CD4-positive, alpha-beta memory T cell (primary cell): Measurements from ENCODE around the gene CYB5D1. TPM values are rescaled to one million over a fixed set of nuclear protein-coding genes. Genes with fewer than 3 reads are reported as not detected.

Experiments
- CTCF ChIA-PET: fragments of 350-600 bp; sonication (Branson Sonifier 250); formaldehyde crosslinking; loops from one replicate; lab custom pipeline; 2021; ENCODE audit warnings: inconsistent platforms; ENCODE audit not compliant: partially characterized antibody; lab: Charles Lee
- POLR2A ChIA-PET: fragments of 350-600 bp; sonication (Branson Sonifier 250); formaldehyde crosslinking; loops from one replicate; lab custom pipeline; 2021; ENCODE audit not compliant: partially characterized antibody; lab: Charles Lee
- DNase-seq, 5 donors: peaks; one replicate each; pipeline versions ENCODE4 v3.0.0 to v3.0.0-alpha.2; 2020 to 2022; ENCODE audit warnings: mixed read lengths in 1 of 5
- H3K27ac ChIP-seq: one replicate; pipeline ENCODE4 v1.7.0; 2013; ENCODE audit warnings: low read depth, low read length
- H3K27me3 ChIP-seq: 2 replicates; pipeline ENCODE4 v1.7.0; 2013; ENCODE audit warnings: mild to moderate bottlenecking, low read length, moderate library complexity; ENCODE audit not compliant: insufficient read depth
- H3K36me3 ChIP-seq: 2 replicates; pipeline ENCODE4 v1.7.0; 2013; ENCODE audit warnings: mild to moderate bottlenecking, low read length, moderate library complexity; ENCODE audit not compliant: insufficient read depth
- H3K4me1 ChIP-seq: 2 replicates; pipeline ENCODE4 v1.7.0; 2013; ENCODE audit warnings: mild to moderate bottlenecking, low read length, moderate library complexity; ENCODE audit not compliant: insufficient read depth
- H3K4me3 ChIP-seq, 2 donors: one replicate each; pipeline ENCODE4 v1.7.0; 2013; ENCODE audit warnings: low read length in 2 of 2, mild to moderate bottlenecking in 1 of 2
- H3K9me3 ChIP-seq, 2 donors: one replicate each; pipeline ENCODE4 v1.7.0; 2013; ENCODE audit warnings: low read length in 2 of 2, control low read depth in 1 of 2; ENCODE audit not compliant: control insufficient read depth in 1 of 2
- H3K27ac Mint-ChIP-seq, 7 donors: one replicate each; pipeline ENCODE4 v1.8.0; 2020 to 2021; ENCODE audit warnings: mixed read lengths in 7 of 7, mild to moderate bottlenecking in 6 of 7, inconsistent platforms in 3 of 7, moderate library complexity in 3 of 7
- H3K27me3 Mint-ChIP-seq, 2 donors: one replicate each; pipeline ENCODE4 v1.8.0; 2020 to 2021; ENCODE audit warnings: mixed read lengths in 2 of 2
- H3K36me3 Mint-ChIP-seq, 2 donors: one replicate each; pipeline ENCODE4 v1.8.0; 2020 to 2021; ENCODE audit warnings: mixed read lengths in 2 of 2, inconsistent platforms in 1 of 2, mild to moderate bottlenecking in 1 of 2
- H3K4me1 Mint-ChIP-seq, 4 donors: one replicate each; pipeline ENCODE4 v1.8.0; 2020 to 2021; ENCODE audit warnings: mixed read lengths in 4 of 4, mild to moderate bottlenecking in 1 of 4
- H3K4me3 Mint-ChIP-seq, 8 donors: one replicate each; pipeline ENCODE4 v1.8.0; 2020 to 2021; ENCODE audit warnings: mixed read lengths in 8 of 8, mild to moderate bottlenecking in 7 of 8, moderate library complexity in 6 of 8, inconsistent platforms in 3 of 8
- H3K9me3 Mint-ChIP-seq, 8 donors: one replicate each; pipeline ENCODE4 v1.8.0; 2020 to 2021; ENCODE audit warnings: mixed read lengths in 8 of 8, mild to moderate bottlenecking in 5 of 8, inconsistent platforms in 3 of 8, moderate library complexity in 1 of 8
- intact Hi-C: fragments of 100-400 bp; cut with micrococcal nuclease; formaldehyde crosslinking; loops from one replicate; pipeline ENCODE4 v1.15.1; 2023
- polyA plus RNA-seq, 2 donors: library from polyadenylated mRNA; unstranded; fragments of 300-500 nt; fragmentation: Illumina TruSeq; gene quantifications; one replicate each; pipeline ENCODE4 v1.2.3, GENCODE V29; 2021
- total RNA-seq, 2 experiments: library from RNA; stranded (reverse); gene quantifications; one replicate each; pipeline ENCODE4 v1.2.3, GENCODE V29; 2021

Gene CYB5D1
- total and polyA plus RNA-seq, 4 experiments from 2014 or later = 5.1 to 11.4 (median 6.9) TPM

- H3K27me3 Mint-ChIP-seq = no peaks in the 10 kb centered on the region
- H3K36me3 ChIP-seq = peaks cover 56% of the 10 kb centered on the region
- peaks cover 0 to 1% (median 0%) of the 10 kb centered on the region in 8 donors for H3K9me3 Mint-ChIP-seq
- CTCF ChIA-PET = interaction anchor here (1.0 to 10.8 kb wide), 6 partner anchors 24 to 146 kb away, joined by 3 to 219 read pairs (median 14); no protein-coding TSS in a partner anchor
- H3K27me3 ChIP-seq = no peaks in the 10 kb centered on the region
- no peak overlapping the region for H3K4me3 Mint-ChIP-seq
- DNase-seq = no peak
- H3K4me3 ChIP-seq = no peak overlapping the region
- intact Hi-C loops = no loop called here
- peaks cover 12 to 21% (median 14%) of the 10 kb centered on the region in 4 donors for H3K4me1 Mint-ChIP-seq
- peaks cover 15% of the 10 kb centered on the region for H3K4me1 ChIP-seq
- peak overlapping the region in 4 of 7 donors; percentile 52 to 75 (median 60) for H3K27ac Mint-ChIP-seq
- no peak overlapping the region for H3K27ac ChIP-seq
- H3K9me3 ChIP-seq = no peaks in the 10 kb centered on the region
- H3K36me3 Mint-ChIP-seq = peaks cover 44 to 64% of the 10 kb centered on the region in 2 donors
- POLR2A ChIA-PET = interaction anchor here (6.9 kb wide), 1 partner anchor 77 kb away, joined by 87 read pairs; no protein-coding TSS in a partner anchor
Measured at GRCh38 chr17:7911116-7911515, 53.3 kb downstream of the CYB5D1 start.

Other genes starting within 250 kb of the CYB5D1 start
- gene FXR2, start 243.1 kb upstream of the CYB5D1 start, total RNA-seq = 10 to 100 TPM; 44.1 to 46.6 TPM
- 10 to 100 TPM in 1 of 2 donors, 1 to 10 TPM in 1; 9.2 to 18.6 TPM for gene FXR2, start 243.1 kb upstream of the CYB5D1 start, polyA plus RNA-seq
- 10 to 100 TPM; 65.8 to 76.9 TPM for gene SAT2, start 230.2 kb upstream of the CYB5D1 start, total RNA-seq
- 10 to 100 TPM; 27.0 to 50.8 TPM for gene SAT2, start 230.2 kb upstream of the CYB5D1 start, polyA plus RNA-seq
- not detected for gene SHBG, start 227.9 kb upstream of the CYB5D1 start, total RNA-seq
- not detected for gene SHBG, start 227.9 kb upstream of the CYB5D1 start, polyA plus RNA-seq
- under 1 TPM; 0.22 to 0.52 TPM for gene ATP1B2, start 207.1 kb upstream of the CYB5D1 start, total RNA-seq
- gene ATP1B2, start 207.1 kb upstream of the CYB5D1 start, polyA plus RNA-seq = not detected
- 10 to 100 TPM; 89.1 to 97.4 TPM for gene TP53, start 170.5 kb upstream of the CYB5D1 start, total RNA-seq
- 10 to 100 TPM; 15.9 to 35.3 TPM for gene TP53, start 170.5 kb upstream of the CYB5D1 start, polyA plus RNA-seq
- gene WRAP53, start 169.5 kb upstream of the CYB5D1 start, total RNA-seq = 10 to 100 TPM; 11.9 to 12.5 TPM
- gene WRAP53, start 169.5 kb upstream of the CYB5D1 start, polyA plus RNA-seq = 10 to 100 TPM in 1 of 2 donors, 1 to 10 TPM in 1; 9.8 to 13.1 TPM
- under 1 TPM; 0.09 to 0.11 TPM for gene EFNB3, start 152.8 kb upstream of the CYB5D1 start, total RNA-seq
- not detected for gene EFNB3, start 152.8 kb upstream of the CYB5D1 start, polyA plus RNA-seq
- gene DNAH2, start 140.3 kb upstream of the CYB5D1 start, total RNA-seq = not detected
- gene DNAH2, start 140.3 kb upstream of the CYB5D1 start, polyA plus RNA-seq = not detected
- gene KDM6B, start 23.8 kb upstream of the CYB5D1 start, total RNA-seq = 100 to 1,000 TPM; 119 to 129 TPM
- gene KDM6B, start 23.8 kb upstream of the CYB5D1 start, polyA plus RNA-seq = 1 to 10 TPM in 1 of 2 donors, not detected in 1; 1.7 TPM
- gene TMEM88, start 2.9 kb upstream of the CYB5D1 start, total RNA-seq = 1 to 10 TPM; 6.2 to 7.9 TPM
- not detected for gene TMEM88, start 2.9 kb upstream of the CYB5D1 start, polyA plus RNA-seq
- gene NAA38, start 444 bp upstream of the CYB5D1 start, total RNA-seq = 10 to 100 TPM; 23.1 to 25.8 TPM
- gene NAA38, start 444 bp upstream of the CYB5D1 start, polyA plus RNA-seq = 100 to 1,000 TPM; 139 to 149 TPM
- gene CHD3, start 30.8 kb downstream of the CYB5D1 start, total RNA-seq = 100 to 1,000 TPM; 274 to 287 TPM
- gene CHD3, start 30.8 kb downstream of the CYB5D1 start, polyA plus RNA-seq = 10 to 100 TPM in 1 of 2 donors, under 1 TPM in 1; 0.84 to 24.4 TPM
- 1 to 10 TPM; 6.7 to 7.4 TPM for gene RNF227, start 58.3 kb downstream of the CYB5D1 start, total RNA-seq
- 1 to 10 TPM; 2.3 to 3.6 TPM for gene RNF227, start 58.3 kb downstream of the CYB5D1 start, polyA plus RNA-seq
- 10 to 100 TPM; 13.4 to 14.4 TPM for gene KCNAB3, start 71.9 kb downstream of the CYB5D1 start, total RNA-seq
- gene KCNAB3, start 71.9 kb downstream of the CYB5D1 start, polyA plus RNA-seq = under 1 TPM in 1 of 2 donors, not detected in 1; 0.53 TPM
- 100 to 1,000 TPM; 116 TPM for gene TRAPPC1, start 73.9 kb downstream of the CYB5D1 start, total RNA-seq
- 100 to 1,000 TPM; 239 to 240 TPM for gene TRAPPC1, start 73.9 kb downstream of the CYB5D1 start, polyA plus RNA-seq
- 10 to 100 TPM; 29.7 to 30.1 TPM for gene CNTROB, start 74.2 kb downstream of the CYB5D1 start, total RNA-seq
- 10 to 100 TPM in 1 of 2 donors, 1 to 10 TPM in 1; 3.9 to 12.6 TPM for gene CNTROB, start 74.2 kb downstream of the CYB5D1 start, polyA plus RNA-seq
- gene GUCY2D, start 144.6 kb downstream of the CYB5D1 start, total RNA-seq = not detected
- under 1 TPM; 0.18 TPM for gene GUCY2D, start 144.6 kb downstream of the CYB5D1 start, polyA plus RNA-seq
- gene ALOX15B, start 181.1 kb downstream of the CYB5D1 start, total RNA-seq = under 1 TPM in 1 of 2 experiments, not detected in 1; 0.15 TPM
- gene ALOX15B, start 181.1 kb downstream of the CYB5D1 start, polyA plus RNA-seq = not detected
- gene ALOX12B, start 229.7 kb downstream of the CYB5D1 start, total RNA-seq = under 1 TPM in 1 of 2 experiments, not detected in 1; 0.44 TPM
- under 1 TPM in 1 of 2 donors, not detected in 1; 0.79 TPM for gene ALOX12B, start 229.7 kb downstream of the CYB5D1 start, polyA plus RNA-seq